Right lobe of liver (tissue), 4 donors: ENCODE results near the gene PRR5L.

ENCODE experiments used
- CTCF ChIP-seq, 4 donors: fragments of 200-600 bp in 3 of 4; fragments of 450-650 bp in 1 of 4; IDR thresholded peaks; one replicate each; pipeline versions ENCODE4 v1.5.1 to v1.8.0; 2016 to 2022; ENCODE audit warnings: antibody characterized with exemption in 4 of 4, mild to moderate bottlenecking in 2 of 4
- POLR2A ChIP-seq: fragments of 450-650 bp; IDR thresholded peaks from one replicate; pipeline ENCODE4 v1.6.1; 2017; ENCODE audit warnings: antibody characterized with exemption, mild to moderate bottlenecking
- donor health status: DM: no; HTN: no; CAD: no.
- donor health status: DM: no; HTN: no; CAD: no.
- donor health status: DM: no; HTN: yes; CAD: no.

- TF ChIP-seq CTCF (IDR thresholded peaks at IDR 0.05) (no peak), POLR2A (no peak)
Observed at GRCh38 chr11:36510594-36510942, 214.5 kb downstream of the PRR5L start.
